Adrenal gland (tissue), 5 donors: ENCODE results near the gene ALG14.

Source experiments
- POLR2A ChIP-seq, 2 donors: fragments of 450-650 bp; IDR thresholded peaks; one replicate each; pipeline ENCODE4 v1.6.1; 2017; ENCODE audit warnings: antibody characterized with exemption in 2 of 2, mild to moderate bottlenecking in 2 of 2, moderate library complexity in 1 of 2
- TF ChIP-seq, protein P1 (sequence below), 6 experiments: fragments of 450-650 bp in 4 of 6; fragments of 200-600 bp in 2 of 6; sonication (generic) in 1 of 6; IDR thresholded peaks; 1 replicate in 5 of 6; 2 replicates in 1 of 6; pipeline versions ENCODE4 v1.5.1 to v1.8.0; 2016 to 2021; ENCODE audit warnings: antibody characterized with exemption in 6 of 6, mild to moderate bottlenecking in 2 of 6, moderate library complexity in 1 of 6
- donor health status: DM: no; HTN: no; CAD: no.

- TF ChIP-seq, protein P1, sequence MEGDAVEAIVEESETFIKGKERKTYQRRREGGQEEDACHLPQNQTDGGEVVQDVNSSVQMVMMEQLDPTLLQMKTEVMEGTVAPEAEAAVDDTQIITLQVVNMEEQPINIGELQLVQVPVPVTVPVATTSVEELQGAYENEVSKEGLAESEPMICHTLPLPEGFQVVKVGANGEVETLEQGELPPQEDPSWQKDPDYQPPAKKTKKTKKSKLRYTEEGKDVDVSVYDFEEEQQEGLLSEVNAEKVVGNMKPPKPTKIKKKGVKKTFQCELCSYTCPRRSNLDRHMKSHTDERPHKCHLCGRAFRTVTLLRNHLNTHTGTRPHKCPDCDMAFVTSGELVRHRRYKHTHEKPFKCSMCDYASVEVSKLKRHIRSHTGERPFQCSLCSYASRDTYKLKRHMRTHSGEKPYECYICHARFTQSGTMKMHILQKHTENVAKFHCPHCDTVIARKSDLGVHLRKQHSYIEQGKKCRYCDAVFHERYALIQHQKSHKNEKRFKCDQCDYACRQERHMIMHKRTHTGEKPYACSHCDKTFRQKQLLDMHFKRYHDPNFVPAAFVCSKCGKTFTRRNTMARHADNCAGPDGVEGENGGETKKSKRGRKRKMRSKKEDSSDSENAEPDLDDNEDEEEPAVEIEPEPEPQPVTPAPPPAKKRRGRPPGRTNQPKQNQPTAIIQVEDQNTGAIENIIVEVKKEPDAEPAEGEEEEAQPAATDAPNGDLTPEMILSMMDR (IDR thresholded peaks at IDR 0.05): no peak
- TF ChIP-seq POLR2A (IDR thresholded peaks at IDR 0.05): no peak
Measured at GRCh38 chr1:94994805-94995204, 77.9 kb downstream of the ALG14 start.
